Muscle layer of duodenum (tissue), 2 donors: ENCODE measurements around the gene ASB18.
"Not testable (repeated sequence)": the region's sequence is repeated elsewhere in the genome, so short reads cannot be mapped to it uniquely, and the experiment has no call there.

Experiments used
- H3K27ac ChIP-seq: one replicate; pipeline ENCODE4 v1.7.0; 2013; ENCODE audit warnings: mild to moderate bottlenecking, low read length
- H3K27me3 ChIP-seq: one replicate; pipeline ENCODE4 v1.7.0; 2013; ENCODE audit warnings: low read depth, mild to moderate bottlenecking, control low read depth, low read length
- H3K36me3 ChIP-seq, 2 donors: one replicate each; pipeline ENCODE4 v1.7.0; 2013; ENCODE audit warnings: low read length in 2 of 2, control low read depth in 1 of 2, mild to moderate bottlenecking in 1 of 2; ENCODE audit not compliant: insufficient read depth in 2 of 2, control insufficient read depth in 1 of 2
- H3K4me1 ChIP-seq, 2 donors: one replicate each; pipeline ENCODE4 v1.7.0; 2013; ENCODE audit warnings: low read length in 2 of 2, mild to moderate bottlenecking in 2 of 2, control low read depth in 1 of 2, moderate library complexity in 1 of 2; ENCODE audit not compliant: insufficient read depth in 2 of 2, control insufficient read depth in 1 of 2
- H3K4me3 ChIP-seq, 2 donors: one replicate each; pipeline ENCODE4 v1.7.0; 2013; ENCODE audit warnings: low read length in 2 of 2, low read depth in 1 of 2, mild to moderate bottlenecking in 1 of 2
- H3K9me3 ChIP-seq, 2 donors: one replicate each; pipeline ENCODE4 v1.7.0; 2013; ENCODE audit warnings: low read length in 2 of 2, control low read depth in 1 of 2, mild to moderate bottlenecking in 1 of 2; ENCODE audit not compliant: control insufficient read depth in 1 of 2
- donor health status: healthy.

ASB18 gene

GRCh38 chr2:236298924-236299475 lies 34.8 kb upstream of the ASB18 start:
- Histone ChIP-seq H3K9me3 (no peaks in the 10 kb centered on the region), H3K4me1 (no peaks in the 10 kb centered on the region), H3K27me3 (no peaks in the 10 kb centered on the region), H3K36me3 (no peaks in the 10 kb centered on the region), H3K4me3 (no peak overlapping the region), H3K27ac (no peak overlapping the region)

- H3K4me3 ChIP-seq, result no peak overlapping the region
- no peak overlapping the region for H3K27ac ChIP-seq
- no peaks in the 10 kb centered on the region for H3K4me1 ChIP-seq
- H3K36me3 ChIP-seq, result no peaks in the 10 kb centered on the region
- no peaks in the 10 kb centered on the region for H3K27me3 ChIP-seq
- no peaks in the 10 kb centered on the region for H3K9me3 ChIP-seq
These were observed 31.3 kb upstream of the ASB18 start for GRCh38 chr2:236295481-236295880.

GRCh38 chr2:236294647-236295046 lies 30.4 kb upstream of the ASB18 start:
- no peak overlapping the region for H3K4me3 ChIP-seq
- no peaks in the 10 kb centered on the region for H3K4me1 ChIP-seq
- H3K27ac ChIP-seq, result no peak overlapping the region
- H3K9me3 ChIP-seq, result no peaks in the 10 kb centered on the region
- H3K27me3 ChIP-seq, result no peaks in the 10 kb centered on the region
- H3K36me3 ChIP-seq, result no peaks in the 10 kb centered on the region

GRCh38 chr2:236293241-236293810 lies 29.1 kb upstream of the ASB18 start:
- Histone ChIP-seq H3K36me3 (no peaks in the 10 kb centered on the region), H3K27me3 (no peaks in the 10 kb centered on the region), H3K9me3 (no peaks in the 10 kb centered on the region), H3K27ac (no peak overlapping the region), H3K4me3 (no peak overlapping the region), H3K4me1 (no peaks in the 10 kb centered on the region)

- H3K27me3 ChIP-seq, result no peaks in the 10 kb centered on the region
- no peaks in the 10 kb centered on the region for H3K4me1 ChIP-seq
- H3K36me3 ChIP-seq, result no peaks in the 10 kb centered on the region
- H3K9me3 ChIP-seq, result no peaks in the 10 kb centered on the region
- H3K27ac ChIP-seq, result no peak overlapping the region
- no peak overlapping the region for H3K4me3 ChIP-seq
These were observed 27.7 kb upstream of the ASB18 start for GRCh38 chr2:236291911-236292310.

- Histone ChIP-seq H3K27me3 (no peaks in the 10 kb centered on the region), H3K9me3 (no peaks in the 10 kb centered on the region), H3K36me3 (no peaks in the 10 kb centered on the region), H3K27ac (no peak overlapping the region), H3K4me1 (no peaks in the 10 kb centered on the region), H3K4me3 (no peak overlapping the region)
These were observed 27.3 kb upstream of the ASB18 start for GRCh38 chr2:236291476-236291875.

- H3K4me1 ChIP-seq, result no peaks in the 10 kb centered on the region
- no peaks in the 10 kb centered on the region for H3K36me3 ChIP-seq
- H3K27me3 ChIP-seq, result no peaks in the 10 kb centered on the region
- no peak overlapping the region for H3K4me3 ChIP-seq
- no peak overlapping the region for H3K27ac ChIP-seq
- H3K9me3 ChIP-seq, result no peaks in the 10 kb centered on the region
These were observed 26.7 kb upstream of the ASB18 start for GRCh38 chr2:236290742-236291425.

- no peak overlapping the region for H3K4me3 ChIP-seq
- no peaks in the 10 kb centered on the region for H3K9me3 ChIP-seq
- H3K27ac ChIP-seq, result no peak overlapping the region
- no peaks in the 10 kb centered on the region for H3K4me1 ChIP-seq
- no peaks in the 10 kb centered on the region for H3K36me3 ChIP-seq
- H3K27me3 ChIP-seq, result no peaks in the 10 kb centered on the region
These were observed 25.7 kb upstream of the ASB18 start for GRCh38 chr2:236289766-236290462.

GRCh38 chr2:236288373-236288772 lies 24.2 kb upstream of the ASB18 start:
- not testable (repeated sequence) for H3K36me3 ChIP-seq, H3K9me3 ChIP-seq, H3K4me1 ChIP-seq, H3K4me3 ChIP-seq, H3K27me3 ChIP-seq, H3K27ac ChIP-seq

- Histone ChIP-seq H3K36me3 (no peaks in the 10 kb centered on the region), H3K9me3 (no peaks in the 10 kb centered on the region), H3K27ac (no peak overlapping the region), H3K27me3 (no peaks in the 10 kb centered on the region), H3K4me3 (no peak overlapping the region), H3K4me1 (no peaks in the 10 kb centered on the region)
These were observed 23.4 kb upstream of the ASB18 start for GRCh38 chr2:236287656-236288055.

GRCh38 chr2:236286873-236287545 lies 22.8 kb upstream of the ASB18 start:
- Histone ChIP-seq H3K9me3 (no peaks in the 10 kb centered on the region), H3K36me3 (no peaks in the 10 kb centered on the region), H3K4me3 (no peak overlapping the region), H3K4me1 (no peaks in the 10 kb centered on the region), H3K27ac (no peak overlapping the region), H3K27me3 (no peaks in the 10 kb centered on the region)
